Measurements from ENCODE around the gene PLCD4. TPM values are rescaled to one million over a fixed set of nuclear protein-coding genes. Genes with fewer than 3 reads are reported as not detected.

The PLCD4 gene
- total and polyA plus RNA-seq, 2 donors from 2014 or later: 11.0 to 30.4 TPM

- intact Hi-C loops (cut with DNase I): no loop called here
- DNase-seq: no peak
- H3K4me1 ChIP-seq (ENCODE audit: control insufficient read depth in 2 of 3, insufficient read depth in 2 of 3, low read depth in 1 of 3, low read length in 3 of 3): no peaks in the 10 kb centered on the region
- no peak overlapping the region for H3K27ac ChIP-seq (ENCODE audit: low read depth in 2 of 2, low read length in 2 of 2)
- H3K9me3 ChIP-seq (ENCODE audit: control insufficient read depth in 2 of 3, insufficient read depth in 1 of 3, low read length in 3 of 3): no peaks in the 10 kb centered on the region
- no peak overlapping the region for H3K4me3 ChIP-seq (ENCODE audit: low read length in 3 of 3)
- no peak for FAIRE-seq
- H3K36me3 ChIP-seq (ENCODE audit: control insufficient read depth in 2 of 3, insufficient read depth in 3 of 3, low read length in 3 of 3): peaks cover 2 to 23% (median 18%) of the 10 kb centered on the region in 3 donors
- TF ChIP-seq CTCF (IDR thresholded peaks at IDR 0.05; ENCODE audit: borderline replicate concordance, extremely low read depth, insufficient read depth): no peak
- no peaks in the 10 kb centered on the region for H3K27me3 ChIP-seq (ENCODE audit: control insufficient read depth, insufficient read depth, low read length)
- no peak overlapping the region for H3K9ac ChIP-seq (ENCODE audit: low read length in 3 of 3)
Observed at GRCh38 chr2:218680061-218680460, 72.4 kb downstream of the PLCD4 start.

Other genes with a start within 250 kb of the PLCD4 start
- gene SLC11A1, start 225.6 kb upstream of the PLCD4 start, total RNA-seq: 37.6 TPM
- gene SLC11A1, start 225.6 kb upstream of the PLCD4 start, polyA plus RNA-seq (ENCODE audit: insufficient read depth, low read depth, low replicate concordance): 1.2 TPM
- 196 TPM for gene CTDSP1, start 208.0 kb upstream of the PLCD4 start, total RNA-seq
- 118 TPM for gene CTDSP1, start 208.0 kb upstream of the PLCD4 start, polyA plus RNA-seq (ENCODE audit: insufficient read depth, low read depth, low replicate concordance)
- gene VIL1, start 188.8 kb upstream of the PLCD4 start, total RNA-seq: 9.0 TPM
- 10.5 TPM for gene VIL1, start 188.8 kb upstream of the PLCD4 start, polyA plus RNA-seq (ENCODE audit: insufficient read depth, low read depth, low replicate concordance)
- gene USP37, start 39.5 kb upstream of the PLCD4 start, total RNA-seq: 13.5 TPM
- gene USP37, start 39.5 kb upstream of the PLCD4 start, polyA plus RNA-seq (ENCODE audit: insufficient read depth, low read depth, low replicate concordance): 1.8 TPM
- gene CNOT9, start 39.1 kb upstream of the PLCD4 start, total RNA-seq: 35.8 TPM
- 12.6 TPM for gene CNOT9, start 39.1 kb upstream of the PLCD4 start, polyA plus RNA-seq (ENCODE audit: insufficient read depth, low read depth, low replicate concordance)
- gene ZNF142, start 51.7 kb downstream of the PLCD4 start, total RNA-seq: 33.6 TPM
- 3.7 TPM for gene ZNF142, start 51.7 kb downstream of the PLCD4 start, polyA plus RNA-seq (ENCODE audit: insufficient read depth, low read depth, low replicate concordance)
- 43.3 TPM for gene BCS1L, start 51.8 kb downstream of the PLCD4 start, total RNA-seq
- gene BCS1L, start 51.8 kb downstream of the PLCD4 start, polyA plus RNA-seq (ENCODE audit: insufficient read depth, low read depth, low replicate concordance): 40.7 TPM
- gene RNF25, start 64.1 kb downstream of the PLCD4 start, total RNA-seq: 30.2 TPM
- 27.8 TPM for gene RNF25, start 64.1 kb downstream of the PLCD4 start, polyA plus RNA-seq (ENCODE audit: insufficient read depth, low read depth, low replicate concordance)
- gene STK36, start 64.2 kb downstream of the PLCD4 start, total RNA-seq: 53.7 TPM
- gene STK36, start 64.2 kb downstream of the PLCD4 start, polyA plus RNA-seq (ENCODE audit: insufficient read depth, low read depth, low replicate concordance): 18.5 TPM
- 30.7 TPM for gene TTLL4, start 102.9 kb downstream of the PLCD4 start, total RNA-seq
- 7.6 TPM for gene TTLL4, start 102.9 kb downstream of the PLCD4 start, polyA plus RNA-seq (ENCODE audit: insufficient read depth, low read depth, low replicate concordance)
- 18.5 TPM for gene CYP27A1, start 174.2 kb downstream of the PLCD4 start, total RNA-seq
- 43.3 TPM for gene CYP27A1, start 174.2 kb downstream of the PLCD4 start, polyA plus RNA-seq (ENCODE audit: insufficient read depth, low read depth, low replicate concordance)
- gene PRKAG3, start 223.9 kb downstream of the PLCD4 start, total RNA-seq: not detected
- gene PRKAG3, start 223.9 kb downstream of the PLCD4 start, polyA plus RNA-seq (ENCODE audit: insufficient read depth, low read depth, low replicate concordance): not detected